ENCODE results near the gene GPR35. TPM values are rescaled to one million over a fixed set of nuclear protein-coding genes. Genes with fewer than 3 reads are reported as not detected.

The GPR35 gene
- total and polyA plus RNA-seq, 10 of the 15 experiments (the other 5 are each of a cell fraction or from before 2014, with no cell fraction given) = 0.14 to 1.6 (median 0.75) TPM; not detected in 3

GRCh38 chr2:240629968-240630770, 4.9 kb downstream of the GPR35 start:
- no peak for FAIRE-seq
- no peak for ATAC-seq
- no peak for DNase-seq (ENCODE audit: low read depth, low spot score)
- Histone ChIP-seq H3K4me1 (ENCODE audit: control insufficient read depth, insufficient read depth, low read length) (peaks cover 10% of the 10 kb centered on the region), H4K20me1 (ENCODE audit: control insufficient read depth, insufficient read depth) (no peaks in the 10 kb centered on the region), H3K27me3 (replicated peaks in 1 of 2; ENCODE audit: control insufficient read depth in 2 of 2, insufficient read depth in 2 of 2, low read length in 1 of 2) (no peaks in the 10 kb centered on the region), H3K9me3 (replicated peaks; ENCODE audit: control insufficient read depth, insufficient read depth, low read length) (peaks cover 2% of the 10 kb centered on the region; the same call in 1 of the 3 replicates), H3K79me2 (ENCODE audit: control insufficient read depth, insufficient read depth, low read length) (no peaks in the 10 kb centered on the region), H3K9ac (ENCODE audit: control insufficient read depth, insufficient read depth, low read length) (no peak overlapping the region), H3K36me3 (ENCODE audit: control insufficient read depth in 2 of 2, insufficient read depth in 2 of 2, low read length in 1 of 2) (no peaks in the 10 kb centered on the region), H2AFZ (ENCODE audit: control insufficient read depth, low read depth, low read length) (no peak overlapping the region), H3K4me3 (no peak overlapping the region), H3K27ac (ENCODE audit: control insufficient read depth, insufficient read depth) (no peak overlapping the region), H3K4me2 (ENCODE audit: control insufficient read depth, insufficient read depth) (no peak overlapping the region)
- 84% methylated on average over 49 of the region's 50 CpGs for WGBS (ENCODE audit: insufficient coverage, insufficient replicate concordance, low lambda C conversion rate, missing lambda C conversion rate)
- intact Hi-C loops (cut with micrococcal nuclease; ENCODE audit: unreplicated experiment) = no loop called here
- RAD21 ChIA-PET (ENCODE audit: unreplicated experiment) = interaction anchor here (1.7 kb wide), 1 partner anchor 116 kb away, joined by 8 read pairs; no protein-coding TSS in a partner anchor
- BruUV-seq (replicated peaks) = no TSS peak
- TF ChIP-seq KDM1A (IDR thresholded peaks at IDR 0.05; ENCODE audit: borderline replicate concordance) (no peak), SMAD5 (IDR thresholded peaks at IDR 0.05; ENCODE audit: low read depth) (no peak), ZBTB4 (CRISPR knock-in tag; IDR thresholded peaks at IDR 0.05) (no peak), SMAD1 (IDR thresholded peaks at IDR 0.05; ENCODE audit: low read depth, partially characterized antibody) (no peak), CREM (IDR thresholded peaks at IDR 0.05; ENCODE audit: low read depth) (no peak), IRF3 (IDR thresholded peaks at IDR 0.05) (no peak), ATF7 (IDR thresholded peaks at IDR 0.05; ENCODE audit: low read depth) (no peak), DPF2 (IDR thresholded peaks at IDR 0.05) (no peak), NR2C1 (IDR thresholded peaks at IDR 0.05) (no peak), BACH1 (IDR thresholded peaks at IDR 0.05; ENCODE audit: borderline replicate concordance) (no peak), MTA2 (IDR thresholded peaks at IDR 0.05; ENCODE audit: low read depth) (no peak), ETV6 (conservative IDR thresholded peaks at IDR 0.05 in 1 of 2, IDR thresholded peaks at IDR 0.05 in 1 of 2; ENCODE audit: borderline replicate concordance in 1 of 2, low read depth in 1 of 2) (no peak), POLR2A (IDR thresholded peaks at IDR 0.05; ENCODE audit: low read depth, low read length) (no peak), BHLHE40 (IDR thresholded peaks at IDR 0.05; ENCODE audit: borderline replicate concordance in 1 of 2, low read depth in 2 of 2, low read length in 1 of 2) (no peak), BCL11A (IDR thresholded peaks at IDR 0.05; ENCODE audit: low read depth, low read length) (no peak), POU2F2 (IDR thresholded peaks at IDR 0.05; ENCODE audit: borderline replicate concordance, low read depth, low read length) (no peak), POLR2AphosphoS5 (IDR thresholded peaks at IDR 0.05; ENCODE audit: low read length) (no peak), PAX8 (IDR thresholded peaks at IDR 0.05) (no peak)
- CTCF ChIA-PET = no interaction called here
- in situ Hi-C loops (cut with MboI) = no loop called here
- POLR2A ChIA-PET = no interaction called here
- SMC1A ChIA-PET (ENCODE audit: uncharacterized antibody, unreplicated experiment) = no interaction called here

Data from GM12878 (cell line).